ENCODE measurements around the gene RELN.

DNA sequence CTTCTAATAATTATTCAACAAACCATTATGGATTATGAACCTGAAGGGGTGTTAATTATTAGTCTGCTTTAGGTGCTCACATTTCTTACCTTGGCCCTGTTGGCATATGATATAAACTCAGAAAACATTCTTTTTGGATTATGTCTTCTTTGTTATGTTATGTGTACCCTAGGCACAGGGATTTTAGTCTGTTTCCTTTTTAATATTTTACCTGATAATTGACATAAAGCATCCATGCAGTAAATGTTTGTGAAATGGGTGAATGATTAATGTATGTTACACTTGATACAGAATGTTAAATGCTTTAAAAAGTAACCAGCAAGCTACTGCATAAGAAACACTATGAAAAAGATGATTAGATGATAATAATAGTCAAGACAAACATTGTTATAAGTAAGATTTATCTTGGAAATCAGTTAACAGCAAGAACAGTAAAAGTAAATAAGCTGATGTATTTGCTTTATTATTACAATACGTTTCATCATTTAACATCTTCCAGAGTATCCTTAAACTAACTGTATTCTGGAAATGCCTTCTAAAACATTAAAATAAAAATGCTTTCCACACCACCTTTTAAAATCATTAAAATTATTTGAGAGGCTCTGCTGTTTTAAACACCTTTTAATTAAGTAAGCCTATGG is 204.7 kb downstream of the RELN start:
- TF ChIP-seq, protein P1, sequence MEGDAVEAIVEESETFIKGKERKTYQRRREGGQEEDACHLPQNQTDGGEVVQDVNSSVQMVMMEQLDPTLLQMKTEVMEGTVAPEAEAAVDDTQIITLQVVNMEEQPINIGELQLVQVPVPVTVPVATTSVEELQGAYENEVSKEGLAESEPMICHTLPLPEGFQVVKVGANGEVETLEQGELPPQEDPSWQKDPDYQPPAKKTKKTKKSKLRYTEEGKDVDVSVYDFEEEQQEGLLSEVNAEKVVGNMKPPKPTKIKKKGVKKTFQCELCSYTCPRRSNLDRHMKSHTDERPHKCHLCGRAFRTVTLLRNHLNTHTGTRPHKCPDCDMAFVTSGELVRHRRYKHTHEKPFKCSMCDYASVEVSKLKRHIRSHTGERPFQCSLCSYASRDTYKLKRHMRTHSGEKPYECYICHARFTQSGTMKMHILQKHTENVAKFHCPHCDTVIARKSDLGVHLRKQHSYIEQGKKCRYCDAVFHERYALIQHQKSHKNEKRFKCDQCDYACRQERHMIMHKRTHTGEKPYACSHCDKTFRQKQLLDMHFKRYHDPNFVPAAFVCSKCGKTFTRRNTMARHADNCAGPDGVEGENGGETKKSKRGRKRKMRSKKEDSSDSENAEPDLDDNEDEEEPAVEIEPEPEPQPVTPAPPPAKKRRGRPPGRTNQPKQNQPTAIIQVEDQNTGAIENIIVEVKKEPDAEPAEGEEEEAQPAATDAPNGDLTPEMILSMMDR (IDR thresholded peaks at IDR 0.05): no peak
- TF ChIP-seq EP300 (IDR thresholded peaks at IDR 0.05): no peak
